ENCODE measurements around the gene MEGF6. TPM values are rescaled to one million over a fixed set of nuclear protein-coding genes. Genes with fewer than 3 reads are reported as not detected.

MEGF6 gene
- total and polyA plus RNA-seq, 12 donors, result 0.15 to 29.2 (median 8.2) TPM

- Histone ChIP-seq H3K36me3 (replicated peaks in 1 of 2) (no peaks in the 10 kb centered on the region), H3K4me3 (no peak overlapping the region), H3K4me1 (replicated peaks in 1 of 2) (no peaks in the 10 kb centered on the region), H3K9me3 (replicated peaks in 1 of 3) (no peaks in the 10 kb centered on the region), H3K27ac (no peak overlapping the region), H3K27me3 (no peaks in the 10 kb centered on the region)
- no peak for TF ChIP-seq POLR2A (IDR thresholded peaks at IDR 0.05)
- no peak for TF ChIP-seq CTCF (IDR thresholded peaks at IDR 0.05)
- intact Hi-C loops (cut with DNase I), result no loop called here
- 83 to 94% (median 91%) methylated on average over 6 to 22 of the region's 22 CpGs; no CpG with 5 or more reads in 1 of the 4 donors for WGBS, 4 donors
- no peak for DNase-seq
These were observed 148.3 kb downstream of the MEGF6 start for GRCh38 chr1:3463013-3463385.

GRCh38 chr1:3462356-3463012 lies 148.8 kb downstream of the MEGF6 start:
- 64 to 95% (median 84%) methylated on average over 7 to 16 of the region's 16 CpGs for WGBS, 4 donors
- no peak for TF ChIP-seq CTCF (IDR thresholded peaks at IDR 0.05)
- TF ChIP-seq POLR2A (IDR thresholded peaks at IDR 0.05), result no peak
- Histone ChIP-seq H3K36me3 (replicated peaks in 1 of 2) (no peaks in the 10 kb centered on the region), H3K4me1 (replicated peaks in 1 of 2) (no peaks in the 10 kb centered on the region), H3K27me3 (no peaks in the 10 kb centered on the region), H3K9me3 (replicated peaks in 1 of 3) (no peaks in the 10 kb centered on the region), H3K4me3 (no peak overlapping the region), H3K27ac (no peak overlapping the region)
- intact Hi-C loops (cut with DNase I), result no loop called here
- no peak for DNase-seq

- intact Hi-C loops (cut with DNase I), result no loop called here
- no peak for DNase-seq
- Histone ChIP-seq H3K4me3 (no peak overlapping the region), H3K36me3 (replicated peaks in 1 of 2) (no peaks in the 10 kb centered on the region), H3K4me1 (replicated peaks in 1 of 2) (no peaks in the 10 kb centered on the region), H3K27ac (no peak overlapping the region), H3K9me3 (replicated peaks in 1 of 3) (no peaks in the 10 kb centered on the region), H3K27me3 (no peaks in the 10 kb centered on the region)
- 80 to 92% (median 88%) methylated on average over 10 to 13 of the region's 13 CpGs for WGBS, 4 donors
- no peak for TF ChIP-seq POLR2A (IDR thresholded peaks at IDR 0.05)
- no peak for TF ChIP-seq CTCF (IDR thresholded peaks at IDR 0.05)
These were observed 149.4 kb downstream of the MEGF6 start for GRCh38 chr1:3461934-3462275.

GRCh38 chr1:3461238-3461933 lies 149.9 kb downstream of the MEGF6 start:
- WGBS, 4 donors, result 87 to 91% (median 87%) methylated on average over 16 to 30 of the region's 30 CpGs
- H3K9me3 ChIP-seq (replicated peaks in 1 of 3), result no peaks in the 10 kb centered on the region
- no peak for DNase-seq
- TF ChIP-seq POLR2A (IDR thresholded peaks at IDR 0.05) (no peak), CTCF (IDR thresholded peaks at IDR 0.05) (no peak)
- no peaks in the 10 kb centered on the region for H3K27me3 ChIP-seq
- intact Hi-C loops (cut with DNase I), result no loop called here
- no peak overlapping the region for H3K4me3 ChIP-seq
- no peak overlapping the region for H3K27ac ChIP-seq
- H3K4me1 ChIP-seq (replicated peaks in 1 of 2), result no peaks in the 10 kb centered on the region
- no peaks in the 10 kb centered on the region for H3K36me3 ChIP-seq (replicated peaks in 1 of 2)

Measured in adrenal gland (tissue), 12 donors.